HG02623 (cell line): ENCODE results near the gene ALDH1B1.

Source experiments
- ATAC-seq: cut with Tn5 transposase; IDR thresholded peaks from one replicate; pipeline ENCODE4 v1.9.1; 2021; ENCODE audit warnings: moderate library complexity; ENCODE audit not compliant: unreplicated experiment

The ALDH1B1 gene

DNA sequence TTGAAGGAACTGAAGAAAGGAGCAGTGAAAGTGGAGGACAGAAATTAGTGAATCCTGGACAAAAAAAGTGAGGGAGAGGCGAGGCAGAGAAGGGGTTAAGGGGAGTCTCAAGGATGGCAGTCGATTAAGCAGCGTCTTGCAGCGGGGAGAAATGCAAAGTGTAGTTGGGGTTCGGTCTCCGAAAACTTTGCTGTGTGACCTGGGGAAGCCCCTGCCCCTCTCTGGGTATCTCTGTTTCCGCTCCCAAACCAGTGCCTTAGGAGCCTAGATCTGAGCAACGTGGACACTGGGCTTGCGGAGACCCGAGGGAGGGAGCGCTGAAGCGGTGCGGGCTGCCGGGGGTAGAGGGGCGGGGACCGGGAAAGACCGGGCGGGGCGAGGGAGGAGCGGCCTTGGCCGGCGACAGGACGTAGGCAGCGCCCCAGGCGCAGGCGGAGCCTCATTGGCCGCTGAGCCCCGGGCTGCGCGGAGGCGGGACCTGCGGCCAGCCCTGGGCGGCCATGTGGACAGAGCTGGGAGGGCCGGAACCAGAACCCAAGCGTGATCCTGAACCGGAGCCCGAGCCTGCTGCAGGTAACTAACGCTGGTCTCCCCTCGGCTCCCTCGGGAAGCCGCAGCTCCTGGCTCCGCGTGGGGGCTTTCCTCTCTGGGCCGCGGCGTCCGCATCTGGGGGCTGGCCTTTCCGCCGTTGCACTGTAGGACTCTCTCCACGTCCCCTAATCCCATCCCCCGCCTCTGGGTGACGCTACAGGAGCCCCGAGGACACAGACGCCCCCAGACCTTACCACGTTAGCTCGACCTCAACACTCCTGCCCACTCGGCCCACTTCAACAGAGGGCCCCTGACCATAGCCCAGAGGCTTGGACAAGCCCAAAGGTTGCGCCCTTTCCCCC lies at the start of gene ALDH1B1:
Gene ALDH1B1 (plus strand): TSS at position 468 of the 893 bp plus-strand sequence. CDS start 3,047 bp downstream, outside the sequence.
- ATAC-seq: peak; percentile 99

DNA sequence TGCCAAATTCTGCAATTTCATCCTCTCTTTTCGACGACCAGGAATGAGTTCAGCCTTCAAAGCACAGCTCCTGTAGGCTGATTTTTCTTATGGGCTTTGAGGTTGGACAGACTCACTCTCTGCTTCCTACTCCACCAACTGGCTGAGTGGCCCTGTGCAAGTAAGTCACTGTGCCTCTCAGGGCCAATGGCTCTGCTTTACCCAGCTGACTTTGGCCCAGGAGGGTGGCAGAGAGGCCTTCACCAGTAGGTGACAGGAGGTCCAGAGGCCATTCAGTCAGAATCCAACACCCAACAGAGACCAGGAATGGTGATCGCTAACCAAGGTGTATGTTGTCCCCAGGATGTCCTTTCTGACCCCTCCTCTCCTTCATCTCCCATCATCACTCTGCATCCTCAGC lies 49.5 kb upstream of the ALDH1B1 start:
- no peak for ATAC-seq

DNA sequence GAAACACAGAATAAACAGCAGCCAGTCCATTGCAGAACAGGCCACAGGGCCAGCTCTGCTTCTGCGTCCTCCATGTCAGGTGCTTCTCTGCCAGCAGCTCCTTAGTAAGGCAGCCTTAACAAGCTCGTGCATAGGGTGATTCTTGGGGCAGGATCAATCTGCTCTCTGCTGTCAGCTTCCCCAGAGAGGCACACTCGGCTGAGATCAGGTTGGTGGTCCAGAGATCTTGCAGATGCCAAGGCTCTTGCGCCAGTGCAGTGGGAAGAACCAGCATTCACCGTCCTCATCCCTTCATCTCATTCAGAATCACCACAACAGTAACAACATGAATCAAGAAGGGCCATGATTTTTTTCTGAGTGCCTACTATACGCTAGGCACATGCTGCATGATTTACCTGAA lies 49.0 kb upstream of the ALDH1B1 start:
- ATAC-seq: no peak

DNA sequence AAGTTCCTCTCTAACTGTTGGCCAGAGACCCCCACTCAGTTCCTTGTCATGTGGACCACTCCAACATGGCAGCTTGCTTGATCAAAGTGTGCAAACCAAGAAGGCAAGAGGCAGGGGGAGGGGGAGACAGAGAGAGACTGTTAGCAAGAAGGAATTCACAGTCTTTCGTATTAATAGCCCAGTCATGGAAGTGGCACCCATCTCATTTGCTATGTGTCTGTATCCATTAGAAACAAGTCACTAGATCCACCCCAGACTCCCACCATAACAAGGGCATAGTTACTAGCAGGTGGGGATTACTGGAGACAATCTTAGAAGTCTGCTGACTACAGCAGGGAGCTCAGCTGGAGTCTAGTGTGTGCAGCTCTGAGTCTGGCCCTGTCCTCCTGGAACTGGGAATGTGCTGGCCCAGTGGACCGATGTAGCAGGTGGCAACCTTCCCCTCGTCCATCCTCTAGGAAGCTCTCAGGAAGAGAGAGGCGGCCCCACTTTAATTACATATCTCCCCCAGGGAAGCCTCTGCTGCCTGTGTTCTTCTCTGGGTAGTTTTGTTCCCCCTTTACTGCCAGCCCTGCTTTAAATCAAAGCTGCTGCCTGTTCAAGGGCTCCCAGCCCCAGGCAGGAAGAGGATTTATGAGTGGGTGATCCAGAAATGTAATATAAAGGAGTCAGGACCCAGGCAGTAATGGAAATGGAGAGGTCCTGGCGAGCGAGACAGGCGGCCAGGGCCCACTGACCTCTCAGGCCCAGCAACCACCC lies 47.8 kb upstream of the ALDH1B1 start:
- ATAC-seq: no peak

DNA sequence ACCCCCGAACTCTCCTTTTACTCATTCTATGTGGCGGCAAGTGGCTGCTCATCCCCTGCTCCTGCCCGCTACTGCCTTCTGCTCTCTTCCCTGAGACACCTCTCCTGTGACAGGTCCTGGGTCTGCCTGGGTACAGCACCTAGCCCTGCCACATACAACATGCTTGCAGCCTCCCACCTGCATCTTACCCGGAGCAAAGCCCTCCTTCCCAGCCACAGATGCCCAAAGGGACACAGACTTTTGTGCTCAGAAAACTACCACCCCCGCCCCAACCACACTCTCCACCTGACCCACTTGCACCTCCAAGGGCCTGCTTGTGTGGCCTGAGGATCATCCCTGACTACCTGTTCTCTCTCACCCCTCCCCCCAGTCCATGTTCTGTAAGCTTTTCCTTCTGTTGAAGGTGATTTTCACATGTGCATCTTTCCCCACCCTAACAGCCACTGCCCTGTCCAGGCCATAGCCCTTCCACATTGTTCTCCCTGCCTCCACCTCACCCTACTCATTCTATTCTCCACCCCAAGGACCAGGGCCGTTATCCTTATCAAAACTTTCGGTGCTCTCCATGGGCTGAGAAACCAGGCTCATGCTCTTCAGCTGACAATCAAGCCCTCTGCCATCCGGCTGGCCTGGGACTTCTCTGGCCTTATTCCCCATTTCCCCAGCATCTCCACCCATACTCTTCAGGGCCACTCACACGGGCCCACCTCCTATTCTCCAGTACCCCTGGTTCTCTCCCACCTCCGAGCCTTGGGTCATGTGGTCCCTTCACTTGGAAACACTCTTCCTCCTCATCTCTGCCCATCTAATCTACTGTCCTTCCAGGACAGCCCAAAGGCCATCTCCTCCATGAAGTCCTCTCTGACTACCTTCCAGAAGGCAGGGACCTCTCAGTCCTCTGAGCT lies 46.4 kb upstream of the ALDH1B1 start:
- no peak for ATAC-seq

DNA sequence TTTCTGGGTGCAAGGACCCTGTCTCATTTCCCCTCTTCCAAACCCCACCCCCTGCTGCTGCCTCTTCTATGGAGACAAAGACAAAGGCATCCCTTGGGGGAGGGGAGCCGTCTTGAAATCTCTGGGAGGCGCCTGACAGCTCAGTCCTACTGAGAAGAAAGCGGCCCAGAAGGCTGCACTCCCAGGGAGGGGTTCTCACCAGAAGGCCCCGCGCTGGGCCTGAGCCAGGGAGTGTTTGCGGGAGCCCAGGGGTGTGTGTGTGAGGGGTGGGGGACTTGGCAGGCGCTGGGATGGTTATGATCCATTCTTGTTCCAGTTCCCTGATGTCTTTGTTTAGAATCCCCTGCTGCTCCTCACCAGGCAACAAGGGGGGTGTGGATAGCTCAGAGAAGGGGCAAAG lies 45.7 kb upstream of the ALDH1B1 start:
- no peak for ATAC-seq

DNA sequence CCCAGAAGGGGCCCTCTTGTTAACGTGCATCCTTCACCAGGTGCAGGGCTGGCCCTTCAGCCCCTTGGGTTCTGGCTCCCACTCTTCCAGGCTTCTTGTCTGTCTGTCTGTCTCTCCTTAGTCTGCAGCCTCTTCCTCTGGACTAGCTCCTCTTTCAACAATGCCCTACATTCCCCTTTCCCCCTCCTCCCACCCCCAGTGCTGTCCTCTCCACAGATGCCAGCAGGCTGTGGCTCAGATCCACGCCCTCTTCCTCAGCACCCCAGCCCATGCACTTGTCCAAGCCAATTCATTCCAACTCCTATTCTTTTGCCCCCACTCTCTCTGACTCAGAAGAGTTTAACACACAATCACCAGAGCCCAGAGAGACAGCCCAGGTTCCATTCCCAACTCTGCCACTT lies 45.2 kb upstream of the ALDH1B1 start:
- ATAC-seq: no peak

DNA sequence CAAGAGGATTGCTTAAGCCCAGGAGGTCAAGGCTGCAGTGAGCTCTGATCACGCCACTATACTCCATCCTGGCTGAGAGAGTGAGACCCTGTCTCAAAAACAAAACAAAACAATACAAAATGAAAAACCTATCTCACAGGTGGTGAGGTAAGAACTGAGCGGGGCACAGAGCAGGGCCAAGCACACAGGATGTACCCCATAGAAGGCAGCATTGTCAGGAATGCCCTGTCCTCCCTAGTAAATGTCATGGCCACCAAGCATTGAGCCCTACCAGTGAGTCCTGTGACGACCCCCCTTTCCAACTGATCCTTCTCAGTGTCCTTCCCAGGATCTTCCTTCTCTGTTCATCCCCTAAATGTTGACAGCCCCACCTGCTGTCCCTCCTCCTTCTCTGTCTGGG lies 44.6 kb upstream of the ALDH1B1 start:
- no peak for ATAC-seq

DNA sequence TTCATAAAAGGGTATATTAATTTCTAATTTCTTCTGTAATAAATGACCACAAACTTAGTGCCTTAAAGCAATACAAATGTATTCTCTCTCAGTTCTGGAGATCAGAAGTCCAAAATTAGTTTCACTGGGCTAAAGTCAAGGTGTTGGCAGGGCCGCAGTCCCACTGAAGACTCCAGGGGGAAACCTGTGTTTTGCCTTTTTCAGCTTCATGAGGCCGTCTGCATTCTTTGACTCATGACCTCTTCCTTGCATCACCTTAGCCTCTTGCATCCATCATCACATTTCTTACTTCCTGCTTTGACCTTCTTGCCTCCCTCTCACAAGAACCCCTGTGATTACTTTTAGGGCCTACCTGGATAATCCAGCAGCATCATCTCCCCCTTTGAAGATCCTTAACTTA lies 42.0 kb upstream of the ALDH1B1 start:
- ATAC-seq: no peak

DNA sequence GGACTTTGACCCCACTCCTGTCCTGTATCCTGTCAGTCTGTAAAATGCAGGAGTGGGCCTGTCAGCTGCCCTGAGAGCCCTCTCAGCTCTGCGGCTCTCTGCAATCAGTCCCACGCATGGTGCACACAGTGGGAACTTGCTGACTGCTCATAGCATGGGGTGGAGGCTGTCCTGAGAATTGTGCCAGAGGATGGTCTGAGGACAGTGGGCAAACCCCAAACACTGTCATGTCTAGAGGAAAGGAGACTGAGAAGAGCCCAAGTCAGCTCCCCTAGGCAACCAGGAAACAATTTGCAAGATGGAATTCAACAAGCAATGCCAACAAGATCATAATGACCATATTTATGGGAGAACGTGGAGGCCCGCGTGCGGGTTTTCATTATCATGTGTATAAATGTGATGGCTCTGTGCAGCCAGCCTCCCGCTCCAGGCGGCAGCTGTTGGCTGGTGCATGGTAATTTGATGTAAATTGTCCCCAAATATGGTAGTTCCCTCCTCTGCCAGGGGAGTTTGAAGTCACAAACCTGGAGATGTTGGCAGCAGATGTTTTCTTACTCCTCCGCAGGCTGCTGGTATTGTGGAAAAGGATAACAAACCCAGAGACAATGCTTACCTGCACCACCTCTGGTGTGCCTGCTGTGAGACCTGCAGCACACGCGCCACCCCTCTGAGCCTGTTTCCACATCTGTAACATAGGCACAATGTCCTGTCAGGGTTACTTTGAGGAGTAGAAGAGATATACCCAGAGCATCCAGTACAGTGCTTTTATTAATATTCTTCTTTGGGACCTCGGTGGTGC lies 39.8 kb upstream of the ALDH1B1 start:
- ATAC-seq: no peak

DNA sequence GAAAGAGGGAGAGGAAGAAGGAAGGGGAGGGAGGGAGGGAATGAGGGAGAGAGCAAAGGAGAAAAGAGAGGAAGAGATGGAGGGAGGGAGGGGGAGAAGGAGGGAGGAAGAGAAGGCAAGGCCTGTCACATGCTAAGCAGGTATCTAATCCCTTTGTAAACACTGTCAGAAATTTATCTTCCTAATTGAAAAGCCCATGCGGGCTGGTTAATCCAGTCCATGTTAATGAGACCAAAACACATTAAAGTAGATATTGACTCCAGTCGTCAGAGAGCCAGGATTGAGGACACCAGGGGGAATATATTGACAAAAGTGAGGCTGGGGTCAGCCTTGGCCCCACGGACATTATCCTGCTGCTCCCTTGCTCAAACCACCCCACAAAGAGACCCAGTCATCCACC lies 37.4 kb upstream of the ALDH1B1 start:
- ATAC-seq: no peak

DNA sequence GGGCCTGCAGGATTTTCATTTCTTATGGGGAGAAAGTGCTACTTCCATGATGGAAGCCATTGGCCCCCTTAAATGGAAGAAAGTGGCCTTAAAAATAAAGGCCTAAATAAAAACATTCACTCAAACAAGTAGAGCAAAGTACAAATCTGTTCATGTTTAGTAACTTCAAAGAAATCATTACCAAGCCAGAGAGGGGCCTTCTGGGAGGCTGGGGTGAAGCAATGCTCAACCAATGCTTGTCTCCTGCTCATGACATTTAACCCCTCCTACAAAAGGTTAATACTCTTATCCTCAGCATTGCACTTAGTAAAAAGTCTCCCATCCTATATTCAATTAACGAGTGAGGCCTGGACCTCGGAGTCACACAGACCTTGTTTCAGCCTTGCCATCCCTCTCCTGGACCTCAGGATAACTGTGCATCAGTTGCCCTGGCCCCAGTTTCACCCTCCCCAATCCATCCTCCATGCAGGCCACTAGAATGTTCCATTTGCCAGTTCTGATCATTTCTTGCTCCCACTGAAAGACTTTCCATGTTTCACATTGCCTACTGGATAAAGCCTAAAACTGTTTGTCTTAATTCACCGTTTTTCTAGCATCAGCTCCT lies 36.9 kb upstream of the ALDH1B1 start:
- ATAC-seq: no peak

DNA sequence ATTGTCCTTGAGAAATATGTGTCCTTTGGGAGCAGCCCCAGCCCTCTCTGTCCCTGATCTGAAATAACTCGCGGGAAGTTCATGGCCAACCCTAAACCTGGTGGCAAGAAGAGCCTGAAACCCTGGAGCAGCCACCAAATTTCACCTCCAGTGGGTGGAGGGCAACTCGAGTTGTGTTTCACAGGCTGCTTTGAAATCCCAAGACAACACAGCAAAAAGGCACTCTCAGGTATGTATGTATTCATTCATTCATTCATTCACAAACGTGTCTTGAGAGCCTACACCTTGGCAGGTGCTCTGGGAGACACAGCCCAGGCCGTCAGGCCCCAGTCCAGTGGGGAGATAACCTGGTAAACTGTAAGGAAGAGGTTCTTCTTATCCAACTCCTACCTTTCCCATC lies 35.7 kb upstream of the ALDH1B1 start:
- ATAC-seq: no peak

DNA sequence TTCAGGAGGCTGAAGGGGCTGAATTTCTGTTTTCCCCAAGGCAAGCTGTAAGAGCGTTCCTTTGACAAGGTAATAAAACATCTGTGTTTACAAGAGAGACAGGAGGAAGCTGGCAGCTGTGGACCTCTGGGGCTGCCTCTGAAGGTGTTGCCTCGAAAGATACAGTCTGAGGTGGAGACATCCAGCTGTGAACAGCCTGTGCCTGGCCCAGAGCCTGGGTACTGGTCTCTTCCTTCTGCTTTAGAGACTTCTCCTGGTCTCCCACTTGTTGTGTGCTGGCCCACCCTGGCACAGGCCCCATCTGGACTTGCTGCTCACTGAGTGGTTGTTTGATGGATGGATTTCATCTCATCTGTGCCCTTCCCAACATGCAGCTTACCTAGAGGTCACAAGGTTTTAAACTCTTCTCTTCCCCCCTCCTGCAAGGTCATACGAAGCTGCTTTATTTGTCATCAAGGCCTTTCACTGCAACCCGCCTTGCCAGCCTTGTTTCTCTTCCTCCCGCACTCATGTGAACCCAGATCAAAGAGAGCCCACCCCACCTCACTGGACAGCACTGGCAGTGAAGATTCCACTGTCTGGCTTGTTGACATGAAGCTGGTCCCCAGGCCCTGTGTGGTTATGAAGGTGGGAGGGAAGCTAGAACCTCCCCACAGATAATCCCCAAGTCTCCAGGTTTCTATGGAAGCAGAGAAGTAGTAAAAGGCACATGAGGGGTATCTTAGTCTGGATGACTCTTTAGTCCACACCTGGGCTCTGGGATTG lies 35.0 kb upstream of the ALDH1B1 start:
- ATAC-seq: no peak

DNA sequence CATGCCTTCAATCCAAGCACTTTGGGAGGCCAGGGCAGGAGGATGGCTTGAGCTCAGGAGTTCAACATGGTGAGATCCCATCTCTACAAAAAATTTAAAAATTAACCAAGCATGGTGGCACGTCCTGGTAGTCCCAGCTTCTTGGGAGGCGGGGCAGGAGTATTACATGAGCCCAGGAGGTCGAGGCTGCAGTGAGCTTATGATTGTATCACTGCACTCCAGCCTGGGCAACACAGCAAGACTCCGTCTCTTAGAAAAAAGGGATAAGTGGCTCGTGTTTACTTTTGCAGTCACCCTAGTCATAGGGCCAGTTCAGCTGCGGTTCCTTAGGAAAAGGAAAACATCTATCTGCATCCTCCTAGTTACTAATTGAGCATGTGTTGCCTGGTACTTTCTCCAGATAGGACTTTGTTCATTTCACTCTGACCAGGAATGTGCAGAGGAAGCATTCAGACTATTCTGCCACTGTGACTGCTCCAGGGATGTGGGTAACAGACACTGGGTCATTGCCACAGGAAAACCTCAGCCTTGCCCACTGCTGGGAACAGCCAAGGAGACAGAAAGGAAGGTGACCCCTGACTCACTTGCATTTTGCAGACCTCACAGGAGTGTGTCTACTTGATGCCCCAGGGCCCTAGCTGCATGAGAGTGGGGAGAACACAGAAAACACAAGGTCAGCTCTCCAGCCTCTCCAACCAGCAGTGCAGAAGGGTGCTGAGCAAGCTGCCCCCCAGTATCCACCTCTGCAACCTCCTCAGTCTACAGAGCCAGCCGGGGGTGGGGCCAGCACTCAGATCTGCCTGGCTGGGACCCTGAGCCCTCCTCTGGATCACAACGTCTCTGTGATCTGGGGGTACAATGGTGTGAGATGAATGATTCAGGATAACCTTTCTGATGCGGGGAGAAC lies 33.9 kb upstream of the ALDH1B1 start:
- ATAC-seq: no peak

DNA sequence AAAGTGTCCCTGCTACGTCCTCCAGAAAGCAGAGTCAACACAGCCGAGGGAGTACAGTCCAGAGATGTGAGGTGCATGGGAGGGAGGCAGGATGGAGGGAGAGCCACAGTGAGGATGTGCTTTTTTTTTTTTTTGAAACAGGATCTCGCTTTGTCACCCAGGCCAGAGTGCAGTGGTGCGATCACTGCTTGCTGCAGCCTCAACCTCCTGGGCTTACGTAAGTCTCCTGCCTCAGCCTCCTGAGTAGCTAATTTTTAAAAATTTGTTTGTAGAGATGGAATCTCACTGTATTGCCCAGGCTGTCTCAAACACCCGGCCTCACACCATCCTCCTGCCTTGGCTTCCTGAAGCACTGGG lies 33.2 kb upstream of the ALDH1B1 start:
- no peak for ATAC-seq

DNA sequence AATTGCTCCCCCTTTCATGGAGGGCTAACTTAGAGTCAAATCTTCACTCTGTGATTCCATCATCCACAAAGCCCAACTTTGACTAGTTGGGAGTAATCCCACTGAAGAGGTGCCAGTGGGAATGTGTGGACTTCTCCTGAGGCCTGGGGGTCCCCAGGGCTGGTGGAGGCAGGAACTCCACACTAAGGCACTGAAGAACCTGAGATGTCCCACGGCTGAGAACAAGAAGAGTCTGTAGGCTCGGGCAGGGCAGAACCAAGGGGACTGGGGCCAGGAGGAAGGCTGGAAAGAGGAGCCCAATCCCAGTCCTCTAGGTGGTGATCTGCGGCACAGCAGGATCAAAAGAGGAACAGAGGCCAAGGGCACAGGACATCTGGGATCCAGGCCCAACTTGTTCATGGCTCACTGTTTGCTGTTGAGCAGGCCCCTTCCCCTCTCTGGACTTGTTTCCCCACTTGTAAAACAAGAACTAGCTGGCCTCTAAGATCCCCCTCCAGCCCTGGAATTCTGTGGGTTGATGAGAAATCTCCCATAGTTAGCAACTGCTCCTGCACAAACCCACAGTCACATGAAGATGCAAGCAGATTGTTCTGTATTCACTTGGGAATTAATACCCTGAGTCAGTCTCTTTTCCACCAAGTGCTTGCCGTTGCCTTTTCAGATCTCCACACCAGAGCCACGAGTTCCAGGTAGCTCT lies 32.7 kb upstream of the ALDH1B1 start:
- no peak for ATAC-seq
